HepG2 (cell line): ENCODE data around the gene IL4I1. TPM values are rescaled to one million over a fixed set of nuclear protein-coding genes. Genes with fewer than 3 reads are reported as not detected.

Experiments
- ATAC-seq: fragments of 200-7000 bp; cut with Tn5 transposase; 3 replicates; pipeline ENCODE4 v1.9.1; 2020; ENCODE audit warnings: mild to moderate bottlenecking, moderate library complexity
- BruUV-seq: library from RNA; stranded (reverse); fragments of 400-500 nt; replicated peaks from 2 replicates; lab custom pipeline; 2021; lab: Mats Ljungman, UMichigan
- CTCF ChIA-PET: fragments of 300-600 bp; formaldehyde crosslinking; extraction: SDS; loops from one replicate; lab custom pipeline; 2021; ENCODE audit warnings: low total read pairs, inconsistent platforms, low intra/inter-chr PET ratio; lab: Yijun Ruan, JAX
- POLR2A ChIA-PET: fragments of 350-600 bp; sonication (Branson Sonifier 250); formaldehyde crosslinking; loops from one replicate; lab custom pipeline; 2020; ENCODE audit warnings: antibody characterized with exemption, inconsistent platforms; lab: Yijun Ruan, JAX
- DNase-seq: peaks from one replicate; pipeline ENCODE4 v3.0.0-alpha.2; 2015; ENCODE audit warnings: low spot score
- FAIRE-seq: peaks from 3 replicates; lab custom pipeline; 2011; peaks lifted over from hg19 to GRCh38; lab: Jason Lieb, UNC
- H2AFZ ChIP-seq: one replicate; pipeline ENCODE4 v1.6.1; 2011; ENCODE audit warnings: low read length, inconsistent platforms
- H3K27ac ChIP-seq: fragments of 300-600 bp; 3 replicates; pipeline ENCODE4 v1.8.0; 2011; ENCODE audit warnings: mixed run types, mild to moderate bottlenecking, mixed read lengths, low read length, inconsistent platforms; ENCODE audit not compliant: insufficient read depth; ENCODE audit errors: extremely low read length
- H3K27me3 ChIP-seq, 2 experiments: fragments of 200-600 bp in 1 of 2; 2 replicates in 1 of 2; 3 replicates in 1 of 2; pipeline versions ENCODE4 v1.6.0 to v1.8.0; 2011; ENCODE audit warnings: low read length in 2 of 2, mild to moderate bottlenecking in 2 of 2, moderate library complexity in 2 of 2, inconsistent platforms in 1 of 2; ENCODE audit not compliant: insufficient read depth in 2 of 2, control insufficient read depth in 1 of 2
- H3K36me3 ChIP-seq, 2 experiments: fragments of 200-600 bp in 1 of 2; replicated peaks in 1 of 2; 2 replicates in 1 of 2; 3 replicates in 1 of 2; pipeline versions ENCODE4 v1.5.1 to v1.8.0; 2011; ENCODE audit warnings: low read length in 2 of 2, inconsistent platforms in 1 of 2; ENCODE audit not compliant: insufficient read depth in 2 of 2, control insufficient read depth in 1 of 2
- H3K4me1 ChIP-seq: 2 replicates; pipeline ENCODE4 v1.5.1; 2012; ENCODE audit warnings: low read length, inconsistent platforms; ENCODE audit not compliant: insufficient read depth
- H3K4me2 ChIP-seq: 2 replicates; pipeline ENCODE4 v1.6.0; 2011; ENCODE audit warnings: low read depth, low read length, inconsistent platforms
- H3K4me3 ChIP-seq, 3 experiments: fragments of 200-600 bp in 1 of 3; sonication (generic), shearing (Covaris generic) in 1 of 3; replicated peaks in 1 of 3; 2 replicates each; pipeline ENCODE4 v1.5.1; 2011 to 2016; ENCODE audit warnings: low read length in 3 of 3, inconsistent platforms in 2 of 3, low read depth in 2 of 3, mild to moderate bottlenecking in 2 of 3, control low read depth in 1 of 3, mixed read lengths in 1 of 3; ENCODE audit not compliant: insufficient read depth in 1 of 3
- H3K79me2 ChIP-seq: one replicate; pipeline ENCODE4 v1.6.1; 2011; ENCODE audit warnings: low read length, inconsistent platforms; ENCODE audit not compliant: insufficient read depth
- H3K9ac ChIP-seq: 2 replicates; pipeline ENCODE4 v1.6.0; 2011; ENCODE audit warnings: mild to moderate bottlenecking, low read depth, low read length, inconsistent platforms; ENCODE audit not compliant: insufficient read depth
- H3K9me3 ChIP-seq: 2 replicates; pipeline ENCODE4 v1.5.1; 2012; ENCODE audit warnings: mild to moderate bottlenecking, low read length
- H4K20me1 ChIP-seq: 2 replicates; pipeline ENCODE4 v1.6.0; 2011; ENCODE audit warnings: inconsistent platforms, mild to moderate bottlenecking, low read length, moderate library complexity; ENCODE audit not compliant: insufficient read depth
- AGO2 ChIP-seq: fragments of 200-400 bp; formaldehyde crosslinking; optimal IDR thresholded peaks from 2 replicates; pipeline ENCODE3; 2017; ENCODE audit warnings: mild to moderate bottlenecking, low read depth, low read length, moderate library complexity
- CAMTA2 ChIP-seq: sonication (generic); formaldehyde crosslinking; IDR thresholded peaks from 2 replicates; pipeline ENCODE4 v1.4.0; 2020; ENCODE audit warnings: mild to moderate bottlenecking, missing genetic modification reagents, borderline replicate concordance
- CBX5 ChIP-seq: sonication (generic); formaldehyde crosslinking; IDR thresholded peaks from 2 replicates; pipeline ENCODE4 v1.4.0; 2020; ENCODE audit warnings: missing genetic modification reagents, borderline replicate concordance
- CC2D1A ChIP-seq: sonication (generic); formaldehyde crosslinking; IDR thresholded peaks from 2 replicates; pipeline ENCODE4 v1.8.1; 2023; ENCODE audit warnings: mild to moderate bottlenecking, missing genetic modification reagents
- EHMT2 ChIP-seq: fragments of 200-600 bp; sonication (generic); IDR thresholded peaks from 2 replicates; pipeline ENCODE4 v1.7.0; 2017; ENCODE audit warnings: antibody characterized with exemption, low read depth, low read length, borderline replicate concordance
- GTF2F1 ChIP-seq: fragments of 150-350 bp; IDR thresholded peaks from 2 replicates; pipeline ENCODE4 v1.6.1; 2014; ENCODE audit warnings: low read length
- HOXA9 ChIP-seq: sonication (generic); formaldehyde crosslinking; IDR thresholded peaks from 2 replicates; pipeline ENCODE4 v1.8.1; 2022; ENCODE audit warnings: missing genetic modification reagents, mild to moderate bottlenecking, moderate library complexity, borderline replicate concordance
- IRF2 ChIP-seq: IDR thresholded peaks from 2 replicates; pipeline ENCODE4 v1.6.1; 2018; ENCODE audit warnings: missing genetic modification reagents, missing compliant biosample characterization
- JUN ChIP-seq: sonication (generic); formaldehyde crosslinking; IDR thresholded peaks from 2 replicates; pipeline ENCODE4 v1.4.0; 2020; ENCODE audit warnings: mild to moderate bottlenecking, missing genetic modification reagents
- KLF6 ChIP-seq: IDR thresholded peaks from 2 replicates; pipeline ENCODE4 v1.8.0; 2016; ENCODE audit warnings: missing biosample characterization, missing genetic modification reagents
- NR2F6 ChIP-seq, 2 experiments: IDR thresholded peaks; 2 replicates each; pipeline ENCODE4 v1.6.1; 2016; ENCODE audit warnings: antibody characterized with exemption in 1 of 2, mild to moderate bottlenecking in 1 of 2
- PHB2 ChIP-seq: fragments of 450-650 bp; IDR thresholded peaks from 2 replicates; pipeline ENCODE4 v1.6.1; 2018; ENCODE audit not compliant: partially characterized antibody
- RFX5 ChIP-seq: IDR thresholded peaks from 2 replicates; pipeline ENCODE4 v1.6.1; 2011; ENCODE audit warnings: low read depth, low read length, improper control_type of control experiment
- SOX5 ChIP-seq: IDR thresholded peaks from 2 replicates; pipeline ENCODE4 v1.6.1; 2016; ENCODE audit warnings: borderline replicate concordance
- SOX6 ChIP-seq, 2 experiments: fragments of 450-650 bp in 1 of 2; sonication (generic) in 1 of 2; formaldehyde crosslinking in 1 of 2; IDR thresholded peaks; 2 replicates each; pipeline versions ENCODE4 v1.4.0 to v1.6.1; 2017 to 2020; ENCODE audit warnings: antibody characterized with exemption in 1 of 2, mild to moderate bottlenecking in 1 of 2, missing genetic modification reagents in 1 of 2
- SP1 ChIP-seq, 2 experiments: fragments of 450-650 bp in 1 of 2; sonication (generic) in 1 of 2; formaldehyde crosslinking in 1 of 2; IDR thresholded peaks; 2 replicates each; pipeline versions ENCODE4 v1.4.0 to v1.6.1; 2016 to 2020; ENCODE audit warnings: missing genetic modification reagents in 1 of 2
- TBX2 ChIP-seq: sonication (generic); formaldehyde crosslinking; IDR thresholded peaks from 2 replicates; pipeline ENCODE4 v1.5.0; 2020; ENCODE audit warnings: missing genetic modification reagents, mild to moderate bottlenecking, borderline replicate concordance
- TSC22D2 ChIP-seq: sonication (generic); formaldehyde crosslinking; IDR thresholded peaks from 2 replicates; pipeline ENCODE4 v1.5.1; 2020; ENCODE audit warnings: missing genetic modification reagents, mild to moderate bottlenecking, borderline replicate concordance
- ZFYVE20 ChIP-seq: sonication (generic); formaldehyde crosslinking; IDR thresholded peaks from 2 replicates; pipeline ENCODE4 v1.8.0; 2023; ENCODE audit warnings: low read depth, mild to moderate bottlenecking, moderate library complexity, missing genetic modification reagents, borderline replicate concordance
- ZNF33B ChIP-seq: sonication (generic); formaldehyde crosslinking; IDR thresholded peaks from 2 replicates; pipeline ENCODE4 v1.5.1; 2020; ENCODE audit warnings: mild to moderate bottlenecking, missing genetic modification reagents
- ZNF484 ChIP-seq: sonication (generic); formaldehyde crosslinking; IDR thresholded peaks from 2 replicates; pipeline ENCODE4 v1.5.1; 2020; ENCODE audit warnings: mild to moderate bottlenecking, low read depth, missing genetic modification reagents, borderline replicate concordance
- ZNF513 ChIP-seq: sonication (generic); formaldehyde crosslinking; conservative IDR thresholded peaks from 2 replicates; pipeline ENCODE4 v1.5.0; 2020; ENCODE audit warnings: missing genetic modification reagents
- ZNF615 ChIP-seq: sonication (generic); formaldehyde crosslinking; IDR thresholded peaks from 2 replicates; pipeline ENCODE4 v1.5.0; 2020; ENCODE audit warnings: mild to moderate bottlenecking, missing genetic modification reagents, borderline replicate concordance
- WGBS: methylation state at CpG from one replicate; pipeline ENCODE4 v1.1.6; 2017; ENCODE audit warnings: low lambda C conversion rate; 5-methylcytosine and 5-hydroxymethylcytosine counted together
- in situ Hi-C: cut with HindIII; loops from 2 replicates; pipeline ENCODE4 v1.10.0; 2017; ENCODE audit warnings: low pct_unique_long_range_greater_than_20kb; ENCODE audit not compliant: extremely low pct_ligation_motif_present
- intact Hi-C: fragments of 100-400 bp; cut with micrococcal nuclease; formaldehyde crosslinking; loops from one replicate; pipeline ENCODE4 v1.10.0; 2022; ENCODE audit not compliant: unreplicated experiment
- polyA plus RNA-seq, 8 experiments: library from polyadenylated mRNA; depleted of rRNA in 3 of 8; stranded (reverse) in 7 of 8; unstranded in 1 of 8; fragments of >200 nt; fragmentation: Illumina TruSeq in 4 of 8; extraction: Trizol in 4 of 8; gene quantifications; 2 replicates each; pipeline versions ENCODE4 v1.2.1 to v1.2.3, GENCODE V29; 2011 to 2016; ENCODE audit warnings: low read depth in 4 of 8, missing spikeins in 1 of 8, mixed read lengths in 1 of 8; ENCODE audit not compliant: insufficient read depth in 1 of 8
- total RNA-seq, 5 experiments: library from RNA; depleted of rRNA; stranded (reverse); fragments of >200 nt; fragmentation: Illumina TruSeq; extraction: Trizol; gene quantifications; 2 replicates each; pipeline ENCODE4 v1.2.3, GENCODE V29; 2016; ENCODE audit warnings: low read depth in 1 of 5

Gene IL4I1
- total and polyA plus RNA-seq, 2 of the 13 experiments (the other 11 are each of a cell fraction or from before 2014, with no cell fraction given), result not detected

- DNase-seq (peak; percentile 88), ATAC-seq (peak; percentile 59), FAIRE-seq (peak; percentile 79)
- Histone ChIP-seq H3K9ac (peak within 1 kb of the TSS; percentile 80), H3K36me3 (peaks cover 10 to 20% of the 10 kb centered on the region in 2 experiments), H2AFZ (no peak within 1 kb of the TSS), H3K9me3 (no peaks in the 10 kb centered on the region), H3K4me3 (peak within 1 kb of the TSS; percentile 84 to 94 (median 92)), H3K4me1 (peaks cover 55% of the 10 kb centered on the region), H4K20me1 (peaks cover 6% of the 10 kb centered on the region), H3K4me2 (peak within 1 kb of the TSS; percentile 94), H3K27me3 (no peaks in the 10 kb centered on the region; a peak in 1 of 5 replicates), H3K27ac (peak within 1 kb of the TSS; percentile 84), H3K79me2 (peaks cover 16% of the 10 kb centered on the region)
- under 1% methylated on average over 30 of the region's 65 CpGs for WGBS
- intact Hi-C loops, result no loop called here
- ChIA-PET CTCF (no interaction called here), POLR2A (interaction anchor here (0.8 to 2.0 kb wide), 6 partner anchors 9 to 225 kb away, joined by 3 to 21 read pairs (median 4); partner anchors contain the start of genes AKT1S1, PRMT1, PTOV1 and SCAF1)
- no TSS peak for BruUV-seq
- in situ Hi-C loops, result no loop called here
- TF ChIP-seq AGO2 (peak; percentile 77), KLF6 (CRISPR knock-in tag) (no peak), ZNF615 (CRISPR knock-in tag) (0 out of 2 replicates have a peak, but pooled peaks have one; percentile 69), SOX5 (CRISPR knock-in tag) (no peak; the same call in 1 of the 2 replicates), PHB2 (no peak), ZNF513 (CRISPR knock-in tag) (no peak), ZNF484 (CRISPR knock-in tag) (0 out of 2 replicates have a peak, but pooled peaks have one; percentile 38), CC2D1A (CRISPR knock-in tag) (no peak), RFX5 (no peak; the same call in none of the 2 replicates), NR2F6 (IDR thresholded peaks at IDR 0.05) (no peak), NR2F6 (CRISPR knock-in tag; IDR thresholded peaks at IDR 0.05) (peak; percentile 68), IRF2 (CRISPR knock-in tag) (0 out of 2 replicates have a peak, but pooled peaks have one; percentile 35), ZFYVE20 (CRISPR knock-in tag) (no peak), TSC22D2 (CRISPR knock-in tag) (0 out of 2 replicates have a peak, but pooled peaks have one; percentile 37), GTF2F1 (no peak), HOXA9 (CRISPR knock-in tag) (no peak), CAMTA2 (CRISPR knock-in tag) (peak; percentile 75; the same call in 1 of the 2 replicates), ZNF33B (CRISPR knock-in tag) (no peak), JUN (CRISPR knock-in tag) (no peak; the same call in 1 of the 2 replicates), SP1 (IDR thresholded peaks at IDR 0.05) (no peak), SP1 (CRISPR knock-in tag; IDR thresholded peaks at IDR 0.05) (peak; percentile 87), SOX6 (IDR thresholded peaks at IDR 0.05) (no peak), SOX6 (CRISPR knock-in tag; IDR thresholded peaks at IDR 0.05) (peak; percentile 73; the same call in 1 of the 2 replicates), CBX5 (CRISPR knock-in tag) (peak; percentile 49; the same call in 1 of the 2 replicates), TBX2 (CRISPR knock-in tag) (peak; percentile 84), EHMT2 (no peak)
These were observed 29.5 kb downstream of the IL4I1 start, which contains the start of gene PNKP for GRCh38 chr19:49866933-49867782. PNKP (minus strand) TSS chr19:49867576; CDS start chr19:49867204, 372 bp downstream.
